Stomach (tissue), 19 donors: ENCODE results near the gene SNRNP70. TPM values are rescaled to one million over a fixed set of nuclear protein-coding genes. Genes with fewer than 3 reads are reported as not detected.
"Not testable (repeated sequence)": the region's sequence is repeated elsewhere in the genome, so short reads cannot be mapped to it uniquely, and the experiment has no call there.

Experiments used
- DNase-seq, 2 donors: peaks; one replicate each; pipeline versions ENCODE4 v3.0.0 to v3.0.0-alpha.2; 2013 to 2019
- H3K27ac ChIP-seq, 5 donors: fragments of 200-600 bp in 4 of 5; sonication (generic) in 4 of 5; one replicate each; pipeline ENCODE4 v1.5.1; 2013 to 2019; ENCODE audit warnings: mild to moderate bottlenecking in 1 of 5, moderate library complexity in 1 of 5
- H3K27me3 ChIP-seq, 3 donors: fragments of 200-600 bp; sonication (generic); one replicate each; pipeline ENCODE4 v1.5.1; 2017 to 2019; ENCODE audit warnings: mixed run types in 1 of 3
- H3K36me3 ChIP-seq, 4 donors: fragments of 200-600 bp; sonication (generic); 1 replicate in 3 of 4; 2 replicates in 1 of 4; pipeline ENCODE4 v1.5.1; 2016 to 2019
- H3K4me1 ChIP-seq, 4 donors: fragments of 200-600 bp; sonication (generic); one replicate each; pipeline ENCODE4 v1.5.1; 2016 to 2019
- H3K4me3 ChIP-seq, 4 donors: fragments of 200-600 bp; sonication (generic) in 3 of 4; one replicate each; pipeline ENCODE4 v1.5.1; 2016 to 2019; ENCODE audit warnings: mild to moderate bottlenecking in 1 of 4
- H3K9me3 ChIP-seq, 4 donors: fragments of 200-600 bp; sonication (generic); one replicate each; pipeline ENCODE4 v1.5.1; 2016 to 2019
- EP300 ChIP-seq: sonication (generic); formaldehyde crosslinking; IDR thresholded peaks from one replicate; pipeline ENCODE4 v1.6.1; 2017; ENCODE audit warnings: antibody characterized with exemption
- POLR2A ChIP-seq, 4 donors: fragments of 450-650 bp; IDR thresholded peaks; one replicate each; pipeline ENCODE4 v1.6.1; 2016; ENCODE audit warnings: antibody characterized with exemption in 4 of 4, control low read depth in 2 of 4, mild to moderate bottlenecking in 1 of 4, moderate library complexity in 1 of 4
- POLR2AphosphoS5 ChIP-seq, 3 donors: sonication (generic); formaldehyde crosslinking; IDR thresholded peaks; one replicate each; pipeline ENCODE4 v1.6.1; 2016; ENCODE audit warnings: antibody characterized with exemption in 3 of 3
- WGBS, 5 donors: extraction: QIAGEN DNeasy Blood & Tissue Kit in 3 of 5; methylation state at CpG; one replicate each; pipeline versions ENCODE4 v1.1.5 to v1.1.7; 2013 to 2018; 5-methylcytosine and 5-hydroxymethylcytosine counted together
- intact Hi-C: fragments of 100-400 bp; cut with DNase I; formaldehyde crosslinking; loops from one replicate; pipeline ENCODE4 v1.15.1; 2023; ENCODE audit warnings: low total_unique reads
- long read RNA-seq, 10 donors: transcript quantifications; one replicate each; lab custom pipeline, GENCODE V29; 2026
- polyA plus RNA-seq, 3 donors: library from polyadenylated mRNA; stranded (reverse); fragments of 200-250 nt; gene quantifications; one replicate each; pipeline ENCODE4 v1.2.3, GENCODE V29; 2013
- total RNA-seq, 5 donors: library from RNA; depleted of rRNA; stranded (reverse); fragments of >200 nt; gene quantifications; one replicate each; pipeline versions ENCODE4 v1.1.0 to v1.2.3, GENCODE V29; 2014 to 2016
- TF ChIP-seq, protein P1 (sequence below), 7 experiments: fragments of 450-650 bp in 4 of 7; fragments of 200-600 bp in 3 of 7; sonication (generic) in 3 of 7; IDR thresholded peaks; one replicate each; pipeline ENCODE4 v1.5.1; 2016 to 2019; ENCODE audit warnings: antibody characterized with exemption in 7 of 7, control low read depth in 2 of 7, mild to moderate bottlenecking in 1 of 7
- donor health status: healthy with polysubstance abuse.
- donor health status: Bipolar disorder and iron deficiency.
- donor health status: healthy.

Gene SNRNP70, protein sequence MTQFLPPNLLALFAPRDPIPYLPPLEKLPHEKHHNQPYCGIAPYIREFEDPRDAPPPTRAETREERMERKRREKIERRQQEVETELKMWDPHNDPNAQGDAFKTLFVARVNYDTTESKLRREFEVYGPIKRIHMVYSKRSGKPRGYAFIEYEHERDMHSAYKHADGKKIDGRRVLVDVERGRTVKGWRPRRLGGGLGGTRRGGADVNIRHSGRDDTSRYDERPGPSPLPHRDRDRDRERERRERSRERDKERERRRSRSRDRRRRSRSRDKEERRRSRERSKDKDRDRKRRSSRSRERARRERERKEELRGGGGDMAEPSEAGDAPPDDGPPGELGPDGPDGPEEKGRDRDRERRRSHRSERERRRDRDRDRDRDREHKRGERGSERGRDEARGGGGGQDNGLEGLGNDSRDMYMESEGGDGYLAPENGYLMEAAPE
- total RNA-seq = 1,000 to 10,000 TPM in 1 of 5 donors, 100 to 1,000 TPM in 4; 163 to 3,365 (median 235) TPM
- polyA plus RNA-seq = 100 to 1,000 TPM; 170 to 258 (median 192) TPM
- long read RNA-seq, donor 1, transcript SNRNP70-206 (10 exons, 1,574 nt) = major isoform, 6 of 21 reads
- long read RNA-seq, donor 1, partial matches to known transcripts = 8 of 21 reads
- long read RNA-seq, donor 1, other reads (novel, unspliced or antisense) = 0 of 21 reads
- long read RNA-seq, donor 2, transcript SNRNP70-203 (3 exons, 3,221 nt) = major isoform, 6 of 37 reads
- long read RNA-seq, donor 2, partial matches to known transcripts = 23 of 37 reads
- long read RNA-seq, donor 2, other reads (novel, unspliced or antisense) = 0 of 37 reads
- long read RNA-seq, donor 3, partial matches to known transcripts = 46 of 54 reads
- long read RNA-seq, donor 3, other reads (novel, unspliced or antisense) = 0 of 54 reads
- long read RNA-seq, donor 4, partial matches to known transcripts = 0 of 1 reads
- long read RNA-seq, donor 4, other reads (novel, unspliced or antisense) = 0 of 1 reads
- long read RNA-seq, donor 5, transcript SNRNP70-206 (10 exons, 1,574 nt) = major isoform, 9 of 82 reads
- long read RNA-seq, donor 5, transcript SNRNP70-203 (3 exons, 3,221 nt) = minor isoform, 5 of 82 reads
- long read RNA-seq, donor 5, partial matches to known transcripts = 67 of 82 reads
- long read RNA-seq, donor 5, other reads (novel, unspliced or antisense) = 0 of 82 reads
- long read RNA-seq, donor 6, transcript SNRNP70-205 (4 exons, 580 nt) = minor isoform, 7 of 120 reads
- long read RNA-seq, donor 6, transcript SNRNP70-206 (10 exons, 1,574 nt) = minor isoform, 8 of 120 reads
- long read RNA-seq, donor 6, transcript SNRNP70-203 (3 exons, 3,221 nt) = major isoform, 17 of 120 reads
- long read RNA-seq, donor 6, partial matches to known transcripts = 74 of 120 reads
- long read RNA-seq, donor 6, other reads (novel, unspliced or antisense) = 7 of 120 reads
- long read RNA-seq, donor 7, transcript SNRNP70-206 (10 exons, 1,574 nt) = major isoform, 7 of 56 reads
- long read RNA-seq, donor 7, partial matches to known transcripts = 42 of 56 reads
- long read RNA-seq, donor 7, other reads (novel, unspliced or antisense) = 0 of 56 reads
- long read RNA-seq, donor 8, transcript SNRNP70-206 (10 exons, 1,574 nt) = major isoform, 5 of 69 reads
- long read RNA-seq, donor 8, partial matches to known transcripts = 55 of 69 reads
- long read RNA-seq, donor 8, other reads (novel, unspliced or antisense) = 0 of 69 reads
- long read RNA-seq, donor 9, partial matches to known transcripts = 13 of 18 reads
- long read RNA-seq, donor 9, other reads (novel, unspliced or antisense) = 0 of 18 reads
- long read RNA-seq, donor 10, transcript SNRNP70-206 (10 exons, 1,574 nt) = minor isoform, 7 of 29 reads
- long read RNA-seq, donor 10, transcript SNRNP70-203 (3 exons, 3,221 nt) = major isoform, 9 of 29 reads
- long read RNA-seq, donor 10, partial matches to known transcripts = 11 of 29 reads
- long read RNA-seq, donor 10, other reads (novel, unspliced or antisense) = 0 of 29 reads

DNA sequence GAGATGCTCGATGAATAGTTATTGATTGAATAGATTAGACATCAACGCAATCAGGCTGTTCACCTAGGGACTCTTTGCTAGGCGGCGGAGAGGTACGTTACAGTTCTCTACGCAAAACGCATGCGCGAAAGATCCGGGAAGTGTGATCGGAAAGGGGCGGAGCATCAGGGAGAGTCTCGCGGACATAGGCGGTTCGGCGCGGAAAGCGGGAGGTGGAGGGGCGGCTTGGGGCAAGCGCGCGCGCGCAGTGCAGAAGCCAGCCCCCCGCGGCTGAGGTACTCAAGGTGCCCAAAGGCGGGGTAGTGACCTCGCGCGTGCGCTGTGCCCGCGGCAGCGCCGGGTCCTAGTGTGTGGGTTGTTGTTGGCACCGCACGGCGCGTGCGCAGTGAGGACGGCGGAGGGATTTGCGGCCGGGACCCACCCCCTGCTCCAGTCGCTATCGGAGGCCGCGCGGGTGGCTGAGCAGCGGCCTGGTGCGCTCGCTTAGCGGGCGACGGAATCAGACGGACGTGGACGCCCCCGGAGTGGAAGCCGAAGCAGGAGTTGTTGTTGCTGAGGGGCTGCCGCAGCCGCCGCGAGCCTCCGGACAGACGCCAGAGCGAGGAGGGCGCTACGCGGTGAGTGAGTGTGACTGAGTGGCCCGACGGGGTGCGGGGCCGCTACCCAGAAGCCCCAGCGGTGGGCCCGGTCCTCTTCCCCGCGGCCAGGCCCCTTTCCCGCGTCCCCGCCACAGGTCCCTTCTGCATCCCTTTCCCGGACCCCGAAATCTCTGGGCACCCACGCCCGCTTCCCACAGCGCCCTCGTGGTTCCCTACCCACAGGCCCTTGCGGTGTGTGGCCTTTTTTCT is at the start of gene SNRNP70:
TSS of gene SNRNP70 (plus strand) at position 432 of the 848 bp plus-strand sequence. CDS start 964 bp downstream, outside the sequence.
- WGBS, 5 donors = 0 to 1% (median 0%) methylated on average over 45 to 89 of the region's 89 CpGs
- Histone ChIP-seq H3K9me3 (no peaks in the 10 kb centered on the region), H3K4me1 (peaks cover 24 to 44% (median 40%) of the 10 kb centered on the region in 4 donors), H3K27me3 (no peaks in the 10 kb centered on the region), H3K36me3 (peaks cover 16 to 34% (median 30%) of the 10 kb centered on the region in 4 donors), H3K4me3 (peak within 1 kb of the TSS; percentile 83 to 98 (median 89)), H3K27ac (peak within 1 kb of the TSS; percentile 85 to 94 (median 92))
- peak; percentile 100 for DNase-seq
- intact Hi-C loops = no loop called here
- TF ChIP-seq, protein P1, sequence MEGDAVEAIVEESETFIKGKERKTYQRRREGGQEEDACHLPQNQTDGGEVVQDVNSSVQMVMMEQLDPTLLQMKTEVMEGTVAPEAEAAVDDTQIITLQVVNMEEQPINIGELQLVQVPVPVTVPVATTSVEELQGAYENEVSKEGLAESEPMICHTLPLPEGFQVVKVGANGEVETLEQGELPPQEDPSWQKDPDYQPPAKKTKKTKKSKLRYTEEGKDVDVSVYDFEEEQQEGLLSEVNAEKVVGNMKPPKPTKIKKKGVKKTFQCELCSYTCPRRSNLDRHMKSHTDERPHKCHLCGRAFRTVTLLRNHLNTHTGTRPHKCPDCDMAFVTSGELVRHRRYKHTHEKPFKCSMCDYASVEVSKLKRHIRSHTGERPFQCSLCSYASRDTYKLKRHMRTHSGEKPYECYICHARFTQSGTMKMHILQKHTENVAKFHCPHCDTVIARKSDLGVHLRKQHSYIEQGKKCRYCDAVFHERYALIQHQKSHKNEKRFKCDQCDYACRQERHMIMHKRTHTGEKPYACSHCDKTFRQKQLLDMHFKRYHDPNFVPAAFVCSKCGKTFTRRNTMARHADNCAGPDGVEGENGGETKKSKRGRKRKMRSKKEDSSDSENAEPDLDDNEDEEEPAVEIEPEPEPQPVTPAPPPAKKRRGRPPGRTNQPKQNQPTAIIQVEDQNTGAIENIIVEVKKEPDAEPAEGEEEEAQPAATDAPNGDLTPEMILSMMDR (IDR thresholded peaks at IDR 0.05) = no peak
- TF ChIP-seq EP300 (no peak), POLR2A (IDR thresholded peaks at IDR 0.05) (peak in 2 of 4 donors; percentile 55 to 60), POLR2AphosphoS5 (IDR thresholded peaks at IDR 0.05) (peak; percentile 59 to 95 (median 86))

DNA sequence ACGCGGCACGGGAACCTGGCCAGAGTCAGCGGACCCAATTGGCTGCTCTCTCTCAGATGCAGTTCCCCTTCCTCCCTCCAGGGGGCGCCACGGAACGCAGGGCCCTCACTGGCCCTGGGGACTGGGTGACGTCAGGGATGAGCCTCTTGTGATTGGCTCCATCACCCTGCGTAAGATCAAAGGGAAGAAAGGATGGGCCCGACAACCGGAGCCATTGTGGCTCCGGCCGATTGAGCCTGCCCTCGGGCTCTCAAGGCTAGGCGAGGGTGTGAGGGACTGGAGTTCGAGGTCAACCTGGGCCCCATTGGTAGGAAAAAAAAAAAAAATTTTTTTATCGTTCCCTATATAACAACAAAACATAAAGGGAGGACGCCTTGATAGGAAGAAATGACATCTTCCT is 48.4 kb upstream of the SNRNP70 start, which contains the start of gene CGB1:
TSS of gene CGB1 (minus strand) at position 81 of the 400 bp plus-strand sequence. CDS start 184 bp downstream, outside the sequence.
- H3K27ac ChIP-seq, H3K4me1 ChIP-seq, intact Hi-C loops, H3K27me3 ChIP-seq, H3K4me3 ChIP-seq, H3K9me3 ChIP-seq, DNase-seq, H3K36me3 ChIP-seq: not testable (repeated sequence)
- 50 to 56% (median 51%) methylated on average over 17 to 18 of the region's 18 CpGs for WGBS, 5 donors
- TF ChIP-seq, protein P1 (IDR thresholded peaks at IDR 0.05) = peak in 1 of 7 experiments; percentile 14

DNA sequence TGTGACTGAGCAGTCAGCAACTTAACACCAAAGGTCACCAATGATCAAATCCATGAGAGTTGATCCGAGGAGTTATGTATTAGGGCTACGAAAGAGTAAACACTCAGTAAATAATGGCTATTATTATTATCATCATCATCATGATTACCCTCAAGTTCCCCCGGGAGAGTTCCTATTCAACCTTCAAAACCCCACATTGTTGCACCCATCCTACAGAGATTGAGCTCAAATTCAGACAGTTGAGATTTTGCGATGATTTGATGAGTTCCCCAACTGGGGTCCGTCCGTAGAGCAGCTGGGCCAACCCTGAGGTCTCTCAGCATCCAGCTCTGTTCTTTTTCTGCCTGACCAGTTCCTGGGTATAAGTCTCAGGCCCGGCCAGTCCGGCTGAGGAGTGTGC is 47.1 kb upstream of the SNRNP70 start:
- H3K27ac ChIP-seq, H3K4me1 ChIP-seq, H3K36me3 ChIP-seq, DNase-seq, H3K4me3 ChIP-seq, intact Hi-C loops, H3K27me3 ChIP-seq, H3K9me3 ChIP-seq: not testable (repeated sequence)
- 80 to 92% (median 85%) methylated on average over 6 to 7 of the region's 8 CpGs for WGBS, 5 donors

DNA sequence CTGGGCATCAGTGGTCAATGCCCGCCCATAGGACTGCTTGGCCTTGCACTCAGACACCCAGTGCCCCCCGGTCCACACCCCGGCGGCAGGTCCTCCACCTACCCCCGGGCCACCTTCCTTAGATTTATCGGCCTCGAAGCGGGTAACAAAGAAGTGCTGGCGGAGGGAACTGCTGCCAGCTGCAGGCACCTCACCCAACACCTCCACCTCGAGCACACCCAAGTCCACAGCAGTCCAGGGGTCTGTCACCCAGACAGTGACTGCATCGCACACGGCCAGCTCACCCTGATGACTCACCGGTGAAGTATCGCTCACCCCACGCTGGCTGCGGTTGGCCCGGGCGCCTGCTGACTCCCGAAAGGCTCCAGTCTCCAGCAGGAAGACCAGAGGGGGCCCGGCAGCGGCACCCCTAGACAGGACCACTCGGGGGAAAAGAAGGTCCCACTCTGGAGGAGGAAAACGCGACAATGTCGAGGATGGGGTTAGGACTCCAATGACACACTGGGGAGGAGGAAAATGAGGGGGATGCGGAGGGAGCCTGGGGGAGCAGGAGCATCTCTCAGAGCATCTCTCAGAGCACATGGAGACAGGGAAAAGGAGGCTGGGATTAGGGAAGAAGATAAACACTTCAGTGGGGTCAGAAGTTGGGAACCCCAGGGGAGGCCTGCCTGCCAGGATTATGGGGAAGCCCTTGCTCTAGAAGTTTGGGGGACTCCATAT is 46.5 kb upstream of the SNRNP70 start:
- H3K36me3 ChIP-seq, DNase-seq, intact Hi-C loops, H3K4me1 ChIP-seq, H3K27me3 ChIP-seq, H3K4me3 ChIP-seq, H3K27ac ChIP-seq, H3K9me3 ChIP-seq: not testable (repeated sequence)
- WGBS, 5 donors = 85 to 86% (median 85%) methylated on average over 17 to 26 of the region's 26 CpGs

DNA sequence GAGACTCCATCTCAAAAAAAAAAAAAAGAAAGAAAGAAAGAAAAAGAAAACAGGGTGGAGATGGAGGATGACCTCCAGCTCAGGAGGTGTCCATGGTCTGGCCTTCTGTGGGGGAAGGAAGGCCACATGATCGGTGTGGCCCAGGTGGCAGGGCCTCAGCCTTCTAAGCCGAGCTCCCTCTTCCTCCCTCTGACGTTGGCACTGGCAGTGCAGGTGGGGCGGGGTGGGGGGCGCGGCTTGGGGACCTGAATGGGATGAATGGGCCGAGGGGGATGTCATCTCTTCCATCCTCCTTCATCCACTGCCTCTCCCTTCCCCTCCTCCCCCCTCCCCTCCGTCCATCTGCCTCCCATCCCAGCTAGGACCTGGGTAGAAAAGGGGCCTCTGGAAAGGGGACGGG is 45.5 kb upstream of the SNRNP70 start:
- H3K9me3 ChIP-seq, DNase-seq, H3K36me3 ChIP-seq, intact Hi-C loops, H3K4me3 ChIP-seq, H3K27me3 ChIP-seq, H3K4me1 ChIP-seq, H3K27ac ChIP-seq: not testable (repeated sequence)
- WGBS, 5 donors = 46 to 69% (median 53%) methylated on average over 8 to 9 of the region's 9 CpGs
